ENCODE measurements around the gene CACNG4. TPM values are rescaled to one million over a fixed set of nuclear protein-coding genes. Genes with fewer than 3 reads are reported as not detected.
A peak's percentile ranks its signal among the peaks of the same experiment; 100 is the strongest.

Gene CACNG4
- polyA plus RNA-seq, 2 of the 4 experiments (the other 2 are of a cell fraction), result 6.2 to 10.2 TPM

DNA sequence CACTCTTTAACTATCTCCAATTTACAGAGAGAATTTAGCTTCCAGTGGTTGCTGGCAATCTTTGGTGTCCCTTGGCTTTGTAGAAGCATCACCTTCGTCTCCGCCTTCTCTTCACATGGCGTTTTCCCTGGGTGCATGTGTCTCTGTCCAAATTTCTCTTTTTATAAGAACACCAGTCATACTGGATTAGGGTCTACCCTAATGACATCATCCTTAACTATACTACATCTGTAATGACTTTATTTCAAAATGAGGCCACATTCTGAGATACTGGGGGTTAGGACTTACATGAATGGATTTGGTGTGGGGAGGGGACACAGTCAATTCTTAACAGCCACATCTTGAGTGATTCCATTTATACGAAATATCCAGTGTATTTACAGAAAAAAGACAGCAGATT is 22.2 kb downstream of the CACNG4 start:
- Histone ChIP-seq H3K4me1 (0 out of 3 replicates have a peak, but pooled peaks cover 3% of the 10 kb centered on the region), H3K9me3 (no peaks in the 10 kb centered on the region), H3K27ac (no peak overlapping the region), H3K4me2 (no peak overlapping the region), H3K4me3 (no peak overlapping the region)
- ATAC-seq (no peak), FAIRE-seq (no peak), DNase-seq (ENCODE audit: low read depth in 1 of 2, low spot score in 1 of 2) (no peak)
- WGBS (ENCODE audit: missing lambda C conversion rate), result 59% methylated on average over 4 of the region's 4 CpGs
- ChIA-PET POLR2A (no interaction called here), CTCF (interaction anchor here (0.6 to 2.5 kb wide), 2 partner anchors 172 to 306 kb away, joined by 4 to 9 read pairs; no protein-coding TSS in a partner anchor)
- no peak for TF ChIP-seq HES2 (IDR thresholded peaks at IDR 0.05)
- TF ChIP-seq RAD21 (conservative IDR thresholded peaks at IDR 0.05 in 1 of 2, IDR thresholded peaks at IDR 0.05 in 1 of 2), result no peak
- TF ChIP-seq, protein P1, sequence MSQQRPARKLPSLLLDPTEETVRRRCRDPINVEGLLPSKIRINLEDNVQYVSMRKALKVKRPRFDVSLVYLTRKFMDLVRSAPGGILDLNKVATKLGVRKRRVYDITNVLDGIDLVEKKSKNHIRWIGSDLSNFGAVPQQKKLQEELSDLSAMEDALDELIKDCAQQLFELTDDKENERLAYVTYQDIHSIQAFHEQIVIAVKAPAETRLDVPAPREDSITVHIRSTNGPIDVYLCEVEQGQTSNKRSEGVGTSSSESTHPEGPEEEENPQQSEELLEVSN (IDR thresholded peaks at IDR 0.05; ENCODE audit: borderline replicate concordance, low read depth), result no peak

- no peak overlapping the region for H3K27ac ChIP-seq
- H3K4me2 ChIP-seq, result no peak overlapping the region
- no peak for DNase-seq (ENCODE audit: low read depth in 1 of 2, low spot score in 1 of 2)
- H3K9me3 ChIP-seq, result no peaks in the 10 kb centered on the region
- H3K4me3 ChIP-seq, result no peak overlapping the region
- ChIA-PET CTCF (interaction anchor here (0.8 to 2.5 kb wide), 4 partner anchors 13 to 171 kb away, joined by 3 to 9 read pairs (median 3); no protein-coding TSS in a partner anchor), POLR2A (no interaction called here)
- ATAC-seq, result no peak
- no peak for FAIRE-seq
- H3K4me1 ChIP-seq, result 0 out of 3 replicates have a peak, but pooled peaks cover 3% of the 10 kb centered on the region
- WGBS (ENCODE audit: missing lambda C conversion rate), result 29% methylated on average over 2 of the region's 2 CpGs
- no peak for TF ChIP-seq RNF2 (IDR thresholded peaks at IDR 0.05; ENCODE audit: borderline replicate concordance, low read depth)
- TF ChIP-seq EP300 (IDR thresholded peaks at IDR 0.05), result no peak
- no peak for TF ChIP-seq KDM5A (IDR thresholded peaks at IDR 0.05)
- TF ChIP-seq ZNF302 (CRISPR knock-in tag; IDR thresholded peaks at IDR 0.05), result no peak
- TF ChIP-seq ZC3H11A (IDR thresholded peaks at IDR 0.05), result no peak
- no peak for TF ChIP-seq CHD4 (IDR thresholded peaks at IDR 0.05; ENCODE audit: borderline replicate concordance)
- no peak for TF ChIP-seq HOXA7 (CRISPR knock-in tag; IDR thresholded peaks at IDR 0.05)
- TF ChIP-seq CEBPB (IDR thresholded peaks at IDR 0.05), result no peak
- TF ChIP-seq GATA3 (IDR thresholded peaks at IDR 0.05; ENCODE audit: borderline replicate concordance), result no peak
- TF ChIP-seq HES2 (IDR thresholded peaks at IDR 0.05), result no peak
- TF ChIP-seq EHMT2 (IDR thresholded peaks at IDR 0.05; ENCODE audit: low read depth), result no peak
- no peak for TF ChIP-seq HEYL (CRISPR knock-in tag; IDR thresholded peaks at IDR 0.05)
- TF ChIP-seq, protein P2, sequence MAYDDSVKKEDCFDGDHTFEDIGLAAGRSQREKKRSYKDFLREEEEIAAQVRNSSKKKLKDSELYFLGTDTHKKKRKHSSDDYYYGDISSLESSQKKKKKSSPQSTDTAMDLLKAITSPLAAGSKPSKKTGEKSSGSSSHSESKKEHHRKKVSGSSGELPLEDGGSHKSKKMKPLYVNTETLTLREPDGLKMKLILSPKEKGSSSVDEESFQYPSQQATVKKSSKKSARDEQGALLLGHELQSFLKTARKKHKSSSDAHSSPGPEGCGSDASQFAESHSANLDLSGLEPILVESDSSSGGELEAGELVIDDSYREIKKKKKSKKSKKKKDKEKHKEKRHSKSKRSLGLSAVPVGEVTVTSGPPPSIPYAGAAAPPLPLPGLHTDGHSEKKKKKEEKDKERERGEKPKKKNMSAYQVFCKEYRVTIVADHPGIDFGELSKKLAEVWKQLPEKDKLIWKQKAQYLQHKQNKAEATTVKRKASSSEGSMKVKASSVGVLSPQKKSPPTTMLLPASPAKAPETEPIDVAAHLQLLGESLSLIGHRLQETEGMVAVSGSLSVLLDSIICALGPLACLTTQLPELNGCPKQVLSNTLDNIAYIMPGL (CRISPR knock-in tag; IDR thresholded peaks at IDR 0.05; ENCODE audit: borderline replicate concordance), result no peak
- TF ChIP-seq SMC3 (IDR thresholded peaks at IDR 0.05), result no peak
- no peak for TF ChIP-seq RFX5 (IDR thresholded peaks at IDR 0.05)
- TF ChIP-seq JUNB (IDR thresholded peaks at IDR 0.05), result no peak
Measured at GRCh38 chr17:66987059-66987616, 22.6 kb downstream of the CACNG4 start.

- no peak for FAIRE-seq
- TF ChIP-seq ZSCAN20 (CRISPR knock-in tag; IDR thresholded peaks at IDR 0.05), result no peak
- no peak for TF ChIP-seq FOSB (CRISPR knock-in tag; IDR thresholded peaks at IDR 0.05)
- TF ChIP-seq, protein P1 (IDR thresholded peaks at IDR 0.05; ENCODE audit: borderline replicate concordance, low read depth), result no peak
- TF ChIP-seq, protein P3, sequence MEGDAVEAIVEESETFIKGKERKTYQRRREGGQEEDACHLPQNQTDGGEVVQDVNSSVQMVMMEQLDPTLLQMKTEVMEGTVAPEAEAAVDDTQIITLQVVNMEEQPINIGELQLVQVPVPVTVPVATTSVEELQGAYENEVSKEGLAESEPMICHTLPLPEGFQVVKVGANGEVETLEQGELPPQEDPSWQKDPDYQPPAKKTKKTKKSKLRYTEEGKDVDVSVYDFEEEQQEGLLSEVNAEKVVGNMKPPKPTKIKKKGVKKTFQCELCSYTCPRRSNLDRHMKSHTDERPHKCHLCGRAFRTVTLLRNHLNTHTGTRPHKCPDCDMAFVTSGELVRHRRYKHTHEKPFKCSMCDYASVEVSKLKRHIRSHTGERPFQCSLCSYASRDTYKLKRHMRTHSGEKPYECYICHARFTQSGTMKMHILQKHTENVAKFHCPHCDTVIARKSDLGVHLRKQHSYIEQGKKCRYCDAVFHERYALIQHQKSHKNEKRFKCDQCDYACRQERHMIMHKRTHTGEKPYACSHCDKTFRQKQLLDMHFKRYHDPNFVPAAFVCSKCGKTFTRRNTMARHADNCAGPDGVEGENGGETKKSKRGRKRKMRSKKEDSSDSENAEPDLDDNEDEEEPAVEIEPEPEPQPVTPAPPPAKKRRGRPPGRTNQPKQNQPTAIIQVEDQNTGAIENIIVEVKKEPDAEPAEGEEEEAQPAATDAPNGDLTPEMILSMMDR (IDR thresholded peaks at IDR 0.05), result no peak
- TF ChIP-seq HOXB13 (CRISPR knock-in tag; IDR thresholded peaks at IDR 0.05; ENCODE audit: low read depth), result no peak
- no peak for TF ChIP-seq RARB (CRISPR knock-in tag; IDR thresholded peaks at IDR 0.05)
- no peak for TF ChIP-seq ATOH8 (CRISPR knock-in tag; IDR thresholded peaks at IDR 0.05; ENCODE audit: low read depth)
- no peak for TF ChIP-seq HOXA7 (CRISPR knock-in tag; IDR thresholded peaks at IDR 0.05)
- no peak for TF ChIP-seq CBX8 (IDR thresholded peaks at IDR 0.05)
- TF ChIP-seq TP53 (CRISPR knock-in tag; IDR thresholded peaks at IDR 0.05), result no peak
Measured at GRCh38 chr17:66988069-66988798, 23.7 kb downstream of the CACNG4 start.

More at GRCh38 chr17:66988069-66988798, 23.7 kb downstream of the CACNG4 start:
- ATAC-seq (peak; percentile 2 to 9; a peak in 1 of 6 replicates), DNase-seq (ENCODE audit: low read depth in 1 of 2, low spot score in 1 of 2) (no peak)
- Histone ChIP-seq H3K4me3 (no peak overlapping the region), H3K27ac (no peak overlapping the region), H3K4me1 (0 out of 3 replicates have a peak, but pooled peaks cover 2% of the 10 kb centered on the region), H3K4me2 (no peak overlapping the region), H3K9me3 (no peaks in the 10 kb centered on the region)
- 64% methylated on average over 20 of the region's 23 CpGs for WGBS (ENCODE audit: missing lambda C conversion rate)
- ChIA-PET POLR2A (no interaction called here), CTCF (interaction anchor here (0.8 to 2.5 kb wide), 5 partner anchors 15 to 170 kb away, joined by 3 to 9 read pairs (median 3); no protein-coding TSS in a partner anchor)

All from A549 (cell line).